Measurements from ENCODE around the gene CRNN.

The CRNN gene

GRCh38 chr1:152415454-152416227, 1.6 kb upstream of the CRNN start:
- no peak for DNase-seq

DNA sequence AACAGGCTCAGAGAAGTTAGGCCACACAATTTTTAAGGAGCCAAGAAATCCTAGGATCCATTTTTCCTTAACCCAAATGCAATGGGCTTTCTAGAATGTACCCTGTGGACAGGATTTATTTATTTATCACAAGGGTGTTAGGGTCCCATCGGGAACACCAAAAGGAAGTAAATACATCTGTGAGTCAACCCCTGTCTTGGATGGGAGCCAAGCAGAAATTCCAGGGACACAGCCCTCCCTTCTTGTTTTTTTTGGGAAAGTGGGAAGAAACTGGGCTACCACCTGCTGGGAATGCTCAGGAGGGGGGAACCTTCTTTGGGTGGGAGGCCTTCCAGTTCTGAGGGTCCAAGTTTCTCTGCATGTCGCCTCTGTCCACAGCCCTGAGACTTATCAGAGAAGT, 1.3 kb downstream of the CRNN start:
- no peak for DNase-seq

DNA sequence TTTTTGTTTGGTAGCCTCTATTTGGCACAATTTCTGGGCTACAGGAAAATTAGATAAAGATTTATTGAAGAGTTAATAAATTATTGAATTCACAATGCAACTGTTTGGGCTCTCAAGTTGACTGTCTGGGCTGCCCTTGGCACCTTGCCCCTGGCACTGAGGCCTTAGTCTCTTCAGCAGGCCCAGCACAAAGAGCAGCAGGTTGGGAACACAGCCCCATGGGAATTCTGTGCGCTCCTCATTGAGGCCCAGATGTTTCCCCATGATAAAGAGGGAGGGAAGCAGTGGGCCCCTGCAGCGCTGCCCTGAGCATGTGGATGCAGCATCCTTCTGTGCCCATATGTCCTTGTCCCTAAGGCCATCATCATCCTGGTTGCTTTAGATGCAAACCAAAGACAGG, 2.9 kb downstream of the CRNN start:
- no peak for DNase-seq

DNA sequence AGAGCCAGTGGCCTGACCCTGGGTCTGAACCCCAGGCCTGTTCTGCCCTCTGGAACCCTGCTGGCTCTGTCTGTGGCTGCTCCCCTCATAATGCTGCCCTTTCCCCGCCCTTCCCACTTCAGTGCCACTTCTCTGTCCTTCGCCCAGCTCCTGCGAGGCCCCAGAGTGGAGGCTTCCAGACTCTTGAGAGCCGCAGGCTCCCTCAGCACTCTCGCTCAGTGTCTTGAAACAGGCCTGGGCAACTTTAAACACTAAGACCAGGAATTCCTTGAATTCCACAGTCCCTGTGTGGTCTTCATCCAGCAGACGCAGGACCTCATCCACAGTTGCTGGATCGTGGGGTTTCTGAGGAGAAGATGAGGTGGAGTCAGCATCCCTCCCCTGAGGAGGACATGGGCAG, 3.5 kb downstream of the CRNN start:
- DNase-seq, result no peak

GRCh38 chr1:152410028-152410427, 4.0 kb downstream of the CRNN start:
- DNase-seq, result no peak

- DNase-seq, result no peak
These were observed 5.4 kb downstream of the CRNN start for GRCh38 chr1:152408664-152409063.

GRCh38 chr1:152398812-152399698, 15.0 kb downstream of the CRNN start:
- no peak for DNase-seq

DNA sequence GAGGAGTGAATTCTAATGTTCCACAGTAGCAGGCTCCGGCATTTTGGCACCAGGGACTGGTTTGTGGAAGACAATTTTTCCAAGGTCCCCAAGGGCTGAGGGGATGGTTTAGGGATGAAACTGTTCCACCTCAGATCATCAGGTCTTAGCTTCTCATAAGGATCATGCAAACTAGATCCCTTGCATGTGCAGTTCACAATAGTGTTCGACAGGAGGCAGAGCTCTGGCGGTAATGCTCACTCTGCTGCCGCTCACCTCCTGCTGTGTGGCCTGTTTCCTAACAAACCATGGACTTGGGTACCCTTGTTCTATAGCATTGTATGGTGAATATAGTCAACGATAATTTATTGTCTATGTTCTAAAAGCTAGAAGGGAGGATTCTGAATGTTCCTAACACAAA, 16.6 kb downstream of the CRNN start:
- no peak for DNase-seq

DNA sequence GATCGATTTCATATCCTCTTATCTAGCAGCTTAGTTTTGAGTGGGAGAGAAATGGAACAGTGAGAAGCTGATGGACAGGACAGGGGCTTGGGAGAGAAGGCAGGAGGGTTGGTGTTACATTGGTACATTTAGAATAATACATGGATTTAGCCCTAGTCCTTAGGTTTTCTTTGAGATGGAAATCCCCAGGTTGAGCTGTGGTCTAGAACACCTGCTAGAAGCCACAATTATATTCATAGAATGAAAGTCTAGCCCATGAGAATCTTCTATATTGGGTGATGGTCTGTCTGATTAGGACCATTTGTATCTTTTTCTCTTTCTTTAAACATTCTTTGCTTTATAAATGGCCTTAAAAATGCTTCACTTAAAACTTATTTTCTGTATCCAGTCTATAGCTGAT, 19.9 kb downstream of the CRNN start:
- no peak for DNase-seq

GRCh38 chr1:152392909-152393308, 21.2 kb downstream of the CRNN start:
- DNase-seq, result no peak

- no peak for DNase-seq
These were observed 25.2 kb downstream of the CRNN start for GRCh38 chr1:152388889-152389288.

GRCh38 chr1:152386940-152387339, 27.1 kb downstream of the CRNN start:
- DNase-seq, result no peak

- no peak for DNase-seq
These were observed 33.1 kb downstream of the CRNN start for GRCh38 chr1:152380932-152381331.

DNA sequence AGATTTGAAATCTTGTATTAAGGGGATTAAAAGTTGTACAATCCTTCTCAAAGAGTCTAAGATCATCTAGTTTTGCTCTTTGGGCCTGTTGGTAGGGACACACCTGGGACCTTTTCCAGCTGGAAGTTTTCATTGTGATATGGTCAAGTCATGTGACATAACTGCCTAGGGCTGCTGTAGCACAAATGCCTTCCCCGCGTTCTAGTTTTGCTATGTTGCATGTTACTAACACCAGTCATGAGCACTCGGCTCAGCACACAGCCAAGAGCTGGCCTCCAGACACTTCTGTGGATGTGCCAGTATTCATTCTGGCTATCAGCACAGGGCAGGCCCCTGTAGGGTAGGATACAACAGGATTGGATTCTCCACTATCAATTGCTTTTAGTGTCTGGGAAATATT, 39.6 kb downstream of the CRNN start:
- DNase-seq, result no peak

DNA sequence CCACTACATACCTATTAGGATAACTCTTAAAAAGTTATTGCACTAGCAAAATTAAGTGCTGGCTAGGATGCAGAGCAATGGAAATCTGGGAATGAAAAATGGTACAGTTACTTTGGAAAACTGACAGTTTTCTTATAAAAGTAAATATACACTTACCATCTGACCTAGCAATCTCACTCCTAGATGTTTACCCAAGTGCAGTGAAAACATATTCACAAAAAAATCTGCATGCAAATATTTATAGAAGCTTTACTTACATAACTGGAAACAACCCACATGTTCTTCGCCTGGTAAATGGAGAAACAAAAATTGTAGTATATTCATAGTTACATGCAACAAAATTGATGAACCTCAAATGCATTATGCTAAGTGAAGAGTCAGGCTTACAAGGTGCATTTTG, 41.4 kb downstream of the CRNN start:
- no peak for DNase-seq

DNA sequence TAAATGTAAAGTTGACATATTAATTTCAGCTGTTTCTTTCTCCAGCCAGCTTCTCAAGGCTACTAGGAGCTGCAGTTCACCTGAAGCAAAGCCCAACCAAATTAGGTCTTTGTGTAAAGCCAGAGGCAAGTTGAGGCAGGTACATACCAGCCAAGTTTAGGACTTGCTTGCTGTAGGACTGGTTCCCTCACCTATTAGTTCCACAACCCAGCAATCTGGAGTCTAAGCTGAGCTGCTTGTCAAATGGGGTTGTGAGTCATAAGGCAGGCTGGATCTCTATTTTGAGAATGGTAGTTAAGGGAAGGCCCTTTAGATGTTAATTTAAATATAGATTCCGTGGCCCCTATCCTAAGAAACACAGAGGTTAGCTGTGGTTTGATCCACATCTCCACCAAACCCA, 46.6 kb downstream of the CRNN start:
- no peak for DNase-seq

- DNase-seq, result no peak
These were observed 54.2 kb downstream of the CRNN start, which contains the start of gene FLG2 for GRCh38 chr1:152359906-152360305. Gene FLG2 (minus strand): TSS chr1:152360006. CDS start chr1:152358884, 1,122 bp downstream.
